ENCODE data around the gene MAML3. TPM values are rescaled to one million over a fixed set of nuclear protein-coding genes. Genes with fewer than 3 reads are reported as not detected.
A peak's percentile ranks its signal among the peaks of the same experiment; 100 is the strongest.

The MAML3 gene
- total RNA-seq, 2 experiments from 2014 or later: 2.5 to 2.9 TPM

- H3K27me3 Mint-ChIP-seq: peaks cover 6% of the 10 kb centered on the region
- no peak overlapping the region for H3K27ac ChIP-seq (ENCODE audit: low read depth in 1 of 2, low read length in 2 of 2)
- H3K4me1 ChIP-seq (ENCODE audit: insufficient read depth, low read length): no peaks in the 10 kb centered on the region
- ChIA-PET POLR2A (interaction anchor here (0.8 to 1.8 kb wide), 3 partner anchors 9 to 90 kb away, joined by 3 to 6 read pairs (median 5); no protein-coding TSS in a partner anchor), CTCF (interaction anchor here (0.9 to 1.7 kb wide), 3 partner anchors 10 to 32 kb away, joined by 3 to 4 read pairs (median 4); no protein-coding TSS in a partner anchor)
- H3K36me3 ChIP-seq (ENCODE audit: insufficient read depth, low read length): no peaks in the 10 kb centered on the region
- no peak for TF ChIP-seq CTCF (IDR thresholded peaks at IDR 0.05)
- peak in 1 of 14 experiments; percentile 23 for DNase-seq
- no peaks in the 10 kb centered on the region for H3K9me3 Mint-ChIP-seq
- H3K9me3 ChIP-seq (ENCODE audit: control insufficient read depth in 1 of 2, insufficient read depth in 1 of 2, low read length in 2 of 2): no peaks in the 10 kb centered on the region
- intact Hi-C loops (cut with DNase I, micrococcal nuclease): no loop called here
- H3K4me3 ChIP-seq (ENCODE audit: low read length): no peak overlapping the region
- peaks cover 35% of the 10 kb centered on the region for H3K4me1 Mint-ChIP-seq (ENCODE audit: low read depth)
- peak overlapping the region; percentile 76 for H3K4me3 Mint-ChIP-seq
- peak; percentile 94 for ATAC-seq (ENCODE audit: poor library complexity)
- H3K27ac Mint-ChIP-seq: peak overlapping the region; percentile 81
- H3K27me3 ChIP-seq (ENCODE audit: control insufficient read depth in 1 of 2, insufficient read depth in 2 of 2, low read length in 2 of 2): no peaks in the 10 kb centered on the region
- no peaks in the 10 kb centered on the region for H3K36me3 Mint-ChIP-seq (ENCODE audit: low read depth)
Observed at GRCh38 chr4:140061194-140061593, 92.8 kb downstream of the MAML3 start.

- no peak overlapping the region for H3K27ac Mint-ChIP-seq
- H3K27me3 ChIP-seq (ENCODE audit: control insufficient read depth in 1 of 2, insufficient read depth in 2 of 2, low read length in 2 of 2): no peaks in the 10 kb centered on the region
Observed at GRCh38 chr4:140059159-140059558, 94.8 kb downstream of the MAML3 start.

DNA sequence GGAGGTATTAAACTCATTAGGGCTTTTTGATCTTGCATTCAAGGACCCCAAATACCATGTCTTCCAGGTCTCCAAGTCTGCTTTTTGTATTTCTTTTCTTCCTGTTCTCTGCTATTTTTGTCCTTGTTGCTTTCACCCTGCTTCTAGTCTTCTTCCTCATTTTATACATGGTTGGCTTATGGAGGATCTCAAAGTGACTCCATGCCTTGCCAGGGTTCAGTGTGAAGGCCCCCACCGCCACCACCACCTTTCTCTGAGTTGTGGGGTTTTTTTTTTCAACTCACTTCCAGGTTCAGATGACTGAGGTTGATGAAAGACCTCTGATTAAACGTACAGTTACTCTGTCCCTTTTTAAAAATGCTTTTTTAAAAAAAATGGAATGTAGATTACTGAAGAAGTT lies 96.3 kb downstream of the MAML3 start:
- peaks cover 57% of the 10 kb centered on the region for H3K4me1 Mint-ChIP-seq (ENCODE audit: low read depth)
- DNase-seq (peak in 1 of 14 experiments; percentile 20), ATAC-seq (ENCODE audit: poor library complexity) (no peak)
- ChIA-PET POLR2A (no interaction called here), CTCF (no interaction called here)
- TF ChIP-seq CTCF (IDR thresholded peaks at IDR 0.05): no peak
- no peak overlapping the region for H3K4me3 Mint-ChIP-seq
- no peaks in the 10 kb centered on the region for H3K36me3 Mint-ChIP-seq (ENCODE audit: low read depth)
- intact Hi-C loops (cut with DNase I, micrococcal nuclease): loop anchor here in 1 of 2 experiments (2.0 to 5.0 kb wide), 2 partner anchors 13 to 40 kb away; no protein-coding TSS in a partner anchor
- no peaks in the 10 kb centered on the region for H3K9me3 ChIP-seq (ENCODE audit: control insufficient read depth in 1 of 2, insufficient read depth in 1 of 2, low read length in 2 of 2)
- no peak overlapping the region for H3K27ac ChIP-seq (ENCODE audit: low read depth in 1 of 2, low read length in 2 of 2)
- no peak overlapping the region for H3K4me3 ChIP-seq (ENCODE audit: low read length)
- H3K9me3 Mint-ChIP-seq: no peaks in the 10 kb centered on the region
- H3K27me3 ChIP-seq (ENCODE audit: control insufficient read depth in 1 of 2, insufficient read depth in 2 of 2, low read length in 2 of 2): no peaks in the 10 kb centered on the region
- no peaks in the 10 kb centered on the region for H3K36me3 ChIP-seq (ENCODE audit: insufficient read depth, low read length)
- peaks cover 6% of the 10 kb centered on the region for H3K27me3 Mint-ChIP-seq
- no peaks in the 10 kb centered on the region for H3K4me1 ChIP-seq (ENCODE audit: insufficient read depth, low read length)
- H3K27ac Mint-ChIP-seq: no peak overlapping the region

More at GRCh38 chr4:140059159-140059558, 94.8 kb downstream of the MAML3 start:
- no peaks in the 10 kb centered on the region for H3K9me3 ChIP-seq (ENCODE audit: control insufficient read depth in 1 of 2, insufficient read depth in 1 of 2, low read length in 2 of 2)
- TF ChIP-seq CTCF (IDR thresholded peaks at IDR 0.05): no peak
- no peak overlapping the region for H3K4me3 ChIP-seq (ENCODE audit: low read length)
- no peak overlapping the region for H3K4me3 Mint-ChIP-seq
- peaks cover 6% of the 10 kb centered on the region for H3K27me3 Mint-ChIP-seq
- no peak overlapping the region for H3K27ac ChIP-seq (ENCODE audit: low read depth in 1 of 2, low read length in 2 of 2)
- ATAC-seq (ENCODE audit: poor library complexity): no peak
- no peaks in the 10 kb centered on the region for H3K36me3 Mint-ChIP-seq (ENCODE audit: low read depth)
- POLR2A ChIA-PET: no interaction called here
- no peak for DNase-seq
- CTCF ChIA-PET: no interaction called here
- H3K4me1 ChIP-seq (ENCODE audit: insufficient read depth, low read length): no peaks in the 10 kb centered on the region
- no peaks in the 10 kb centered on the region for H3K36me3 ChIP-seq (ENCODE audit: insufficient read depth, low read length)
- peaks cover 46% of the 10 kb centered on the region for H3K4me1 Mint-ChIP-seq (ENCODE audit: low read depth)
- intact Hi-C loops (cut with DNase I, micrococcal nuclease): loop anchor here in 1 of 2 experiments (5.0 kb wide), 1 partner anchor 38 kb away; no protein-coding TSS in a partner anchor
- no peaks in the 10 kb centered on the region for H3K9me3 Mint-ChIP-seq

All from CD4-positive, alpha-beta T cell (primary cell).